Stomach (tissue), 4 donors: ENCODE measurements around the gene TMEM150A.

ENCODE experiments used
- CTCF ChIP-seq, 7 experiments: fragments of 450-650 bp in 4 of 7; fragments of 200-600 bp in 3 of 7; sonication (generic) in 3 of 7; IDR thresholded peaks; one replicate each; pipeline ENCODE4 v1.5.1; 2016 to 2019; ENCODE audit warnings: antibody characterized with exemption in 7 of 7, control low read depth in 2 of 7, mild to moderate bottlenecking in 1 of 7
- EP300 ChIP-seq: sonication (generic); formaldehyde crosslinking; IDR thresholded peaks from one replicate; pipeline ENCODE4 v1.6.1; 2017; ENCODE audit warnings: antibody characterized with exemption
- POLR2A ChIP-seq, 4 donors: fragments of 450-650 bp; IDR thresholded peaks; one replicate each; pipeline ENCODE4 v1.6.1; 2016; ENCODE audit warnings: antibody characterized with exemption in 4 of 4, control low read depth in 2 of 4, mild to moderate bottlenecking in 1 of 4, moderate library complexity in 1 of 4

- no peak for TF ChIP-seq CTCF (IDR thresholded peaks at IDR 0.05)
- TF ChIP-seq EP300, result no peak
- TF ChIP-seq POLR2A (IDR thresholded peaks at IDR 0.05), result no peak
These were observed 52.7 kb downstream of the TMEM150A start for GRCh38 chr2:85549826-85550225.
